HCT116 (cell line): Measurements from ENCODE around the gene LDB2. TPM values are rescaled to one million over a fixed set of nuclear protein-coding genes. Genes with fewer than 3 reads are reported as not detected.

Experiments
- ATAC-seq: fragments of 200-7000 bp; cut with Tn5 transposase; 2 replicates; pipeline ENCODE4 v1.9.1; 2020; ENCODE audit warnings: mild to moderate bottlenecking, moderate library complexity
- BruUV-seq: library from RNA; stranded (reverse); fragments of 400-500 nt; replicated peaks from 2 replicates; lab custom pipeline; 2021; lab: Mats Ljungman, UMichigan
- CTCF ChIA-PET: fragments of 300-600 bp; sonication (Branson Sonifier 250); formaldehyde crosslinking; loops from one replicate; lab custom pipeline; 2021; ENCODE audit warnings: antibody characterized with exemption; lab: Charles Lee
- POLR2A ChIA-PET: fragments of 300-600, 350-600 bp; sonication (Branson Sonifier 250); formaldehyde crosslinking; loops from one replicate; lab custom pipeline; 2021; ENCODE audit warnings: antibody characterized with exemption; lab: Charles Lee
- RAD21 ChIA-PET, 2 experiments: fragments of 300-600 bp; sonication (Branson Sonifier 250); formaldehyde crosslinking; loops; one replicate each; lab custom pipeline; 2023; ENCODE audit warnings: low total read pairs in 2 of 2; ENCODE audit not compliant: uncharacterized antibody in 2 of 2, unreplicated experiment in 2 of 2, low non-redundant PET in 1 of 2; lab: Charles Lee
- DNase-seq: peaks from one replicate; pipeline ENCODE4 v3.0.0-alpha.2; 2010; ENCODE audit warnings: low read depth, low spot score
- H2AFZ ChIP-seq: fragments of 200-600 bp; shearing (Covaris generic), sonication (generic); 2 replicates; pipeline ENCODE4 v1.6.1; 2017; ENCODE audit warnings: low read depth, mixed run types, mixed read lengths, antibody characterized with exemption, low read length; ENCODE audit not compliant: poor library complexity, severe bottlenecking
- H3K27ac ChIP-seq: 2 replicates; pipeline ENCODE4 v1.5.1; 2012; ENCODE audit warnings: low read depth, low read length
- H3K27me3 ChIP-seq: fragments of 200-600 bp; sonication (generic); 2 replicates; pipeline ENCODE4 v1.6.1; 2016; ENCODE audit warnings: mixed run types, low read length, mixed read lengths; ENCODE audit not compliant: insufficient read depth
- H3K36me3 ChIP-seq, 2 experiments: fragments of 200-500 bp in 1 of 2; fragments of 200-600 bp in 1 of 2; sonication (Bioruptor generic) in 1 of 2; sonication (generic) in 1 of 2; 2 replicates each; pipeline versions ENCODE4 v1.5.1 to v1.6.1; 2014 to 2016; ENCODE audit warnings: low read length in 2 of 2, inconsistent platforms in 1 of 2, mixed read lengths in 1 of 2, mixed run types in 1 of 2; ENCODE audit not compliant: insufficient read depth in 2 of 2, control insufficient read depth in 1 of 2
- H3K4me1 ChIP-seq, 2 experiments: fragments of 200-600 bp in 1 of 2; sonication (generic) in 1 of 2; 2 replicates each; pipeline versions ENCODE4 v1.5.1 to v1.6.1; 2012 to 2017; ENCODE audit warnings: low read length in 2 of 2, inconsistent platforms in 1 of 2, mild to moderate bottlenecking in 1 of 2, mixed read lengths in 1 of 2, mixed run types in 1 of 2, moderate library complexity in 1 of 2; ENCODE audit not compliant: insufficient read depth in 2 of 2, control insufficient read depth in 1 of 2
- H3K4me2 ChIP-seq: fragments of 200-600 bp; sonication (generic); 2 replicates; pipeline ENCODE4 v1.6.1; 2017; ENCODE audit warnings: mixed run types, low read length, mixed read lengths
- H3K4me3 ChIP-seq, 2 experiments: fragments of 200-600 bp in 1 of 2; sonication (generic) in 1 of 2; replicated peaks in 1 of 2; 2 replicates each; pipeline ENCODE4 v1.5.1; 2011 to 2016; ENCODE audit warnings: low read length in 2 of 2, control low read depth in 1 of 2, low read depth in 1 of 2, mild to moderate bottlenecking in 1 of 2, mixed read lengths in 1 of 2, mixed run types in 1 of 2
- H3K79me2 ChIP-seq: fragments of 200-600 bp; sonication (generic); 2 replicates; pipeline ENCODE4 v1.6.1; 2017; ENCODE audit warnings: mild to moderate bottlenecking, mixed run types, low read length, moderate library complexity, mixed read lengths; ENCODE audit not compliant: insufficient read depth
- H3K9ac ChIP-seq: fragments of 200-600 bp; sonication (generic); 2 replicates; pipeline ENCODE4 v1.6.1; 2016; ENCODE audit warnings: low read length, mixed read lengths
- H3K9me2 ChIP-seq: fragments of 200-600 bp; sonication (generic), shearing (Covaris generic); 2 replicates; pipeline ENCODE4 v1.6.1; 2017; ENCODE audit warnings: mixed run types, mild to moderate bottlenecking, moderate library complexity; ENCODE audit not compliant: insufficient read depth
- H3K9me3 ChIP-seq, 2 experiments: fragments of 200-500 bp in 1 of 2; fragments of 200-600 bp in 1 of 2; sonication (Bioruptor generic) in 1 of 2; sonication (generic) in 1 of 2; 2 replicates each; pipeline ENCODE4 v1.6.1; 2014 to 2017; ENCODE audit warnings: low read length in 2 of 2, mixed read lengths in 2 of 2, inconsistent platforms in 1 of 2, low read depth in 1 of 2, mild to moderate bottlenecking in 1 of 2, mixed run types in 1 of 2, moderate library complexity in 1 of 2; ENCODE audit not compliant: control insufficient read depth in 1 of 2, insufficient read depth in 1 of 2
- H4K20me1 ChIP-seq: fragments of 200-600 bp; sonication (generic), shearing (Covaris generic); 2 replicates; pipeline ENCODE4 v1.6.1; 2017; ENCODE audit warnings: mixed run types, mild to moderate bottlenecking, moderate library complexity; ENCODE audit not compliant: insufficient read depth
- CEBPB ChIP-seq: IDR thresholded peaks from 2 replicates; pipeline ENCODE4 v1.6.1; 2012; ENCODE audit warnings: low read depth
- CTCF ChIP-seq, 3 experiments: fragments of 200-600 bp in 1 of 3; sonication (generic) in 1 of 3; IDR thresholded peaks in 2 of 3; conservative IDR thresholded peaks in 1 of 3; 2 replicates each; pipeline ENCODE4 v1.5.1; 2012 to 2017; ENCODE audit warnings: low read depth in 2 of 3, low read length in 2 of 3, antibody characterized with exemption in 1 of 3, borderline replicate concordance in 1 of 3, control low read depth in 1 of 3, mild to moderate bottlenecking in 1 of 3, mixed read lengths in 1 of 3, mixed run types in 1 of 3, moderate library complexity in 1 of 3; ENCODE audit not compliant: insufficient read depth in 1 of 3
- EGR1 ChIP-seq: IDR thresholded peaks from 2 replicates; pipeline ENCODE4 v1.6.1; 2012; ENCODE audit warnings: low read depth
- FOSL1 ChIP-seq: IDR thresholded peaks from 2 replicates; pipeline ENCODE4 v1.6.1; 2012; ENCODE audit warnings: low read depth
- MAX ChIP-seq: IDR thresholded peaks from 2 replicates; pipeline ENCODE4 v1.6.1; 2012
- POLR2A ChIP-seq: IDR thresholded peaks from 2 replicates; pipeline ENCODE4 v1.7.0; 2011; ENCODE audit warnings: borderline replicate concordance; ENCODE audit not compliant: insufficient read depth, insufficient read length; ENCODE audit errors: extremely low read depth
- POLR2AphosphoS5 ChIP-seq: IDR thresholded peaks from 2 replicates; pipeline ENCODE4 v1.6.1; 2011; ENCODE audit warnings: mild to moderate bottlenecking, low read depth, low read length, moderate library complexity
- RAD21 ChIP-seq: IDR thresholded peaks from 2 replicates; pipeline ENCODE4 v1.6.1; 2012; ENCODE audit warnings: low read depth, mild to moderate bottlenecking
- SRF ChIP-seq: IDR thresholded peaks from 2 replicates; pipeline ENCODE4 v1.6.1; 2012; ENCODE audit warnings: low read depth
- TCF7L2 ChIP-seq: IDR thresholded peaks from 2 replicates; pipeline ENCODE4 v1.7.0; 2011; ENCODE audit warnings: borderline replicate concordance, inconsistent platforms; ENCODE audit not compliant: insufficient read depth, insufficient read length; ENCODE audit errors: extremely low read depth
- YY1 ChIP-seq: IDR thresholded peaks from 2 replicates; pipeline ENCODE4 v1.6.1; 2011; ENCODE audit warnings: low read length, low read depth, moderate library complexity, mild to moderate bottlenecking; ENCODE audit not compliant: insufficient replicate concordance; ENCODE audit errors: extremely low read depth
- ZBTB33 ChIP-seq: IDR thresholded peaks from 2 replicates; pipeline ENCODE4 v1.6.1; 2011; ENCODE audit warnings: mild to moderate bottlenecking, low read length, moderate library complexity; ENCODE audit not compliant: insufficient replicate concordance; ENCODE audit errors: extremely low read depth
- ZNF274 ChIP-seq: fragments of 200-500 bp; sonication (Bioruptor generic); IDR thresholded peaks from 2 replicates; pipeline ENCODE4 v1.6.1; 2014; ENCODE audit warnings: mild to moderate bottlenecking, low read depth, low read length, inconsistent platforms
- intact Hi-C: fragments of 100-400 bp; cut with micrococcal nuclease; formaldehyde crosslinking; loops from 2 replicates; pipeline ENCODE4 v1.10.0; 2022
- total RNA-seq: library from RNA; stranded (reverse); gene quantifications from one replicate; pipeline ENCODE4 v1.2.1, GENCODE V29; 2021; ENCODE audit not compliant: unreplicated experiment

The LDB2 gene
- total RNA-seq, 1 experiment from 2014 or later = 0.12 TPM

- H2AFZ ChIP-seq = no peak overlapping the region
- H3K4me1 ChIP-seq = no peaks in the 10 kb centered on the region
- no peaks in the 10 kb centered on the region for H3K79me2 ChIP-seq
- H3K9me3 ChIP-seq = no peaks in the 10 kb centered on the region
- no peak overlapping the region for H3K4me3 ChIP-seq
- no peaks in the 10 kb centered on the region for H3K36me3 ChIP-seq
- H3K4me2 ChIP-seq = no peak overlapping the region
- DNase-seq (no peak), ATAC-seq (no peak)
- no peaks in the 10 kb centered on the region for H3K9me2 ChIP-seq
- intact Hi-C loops = no loop called here
- H3K27me3 ChIP-seq = no peaks in the 10 kb centered on the region
- CTCF ChIA-PET = no interaction called here
- POLR2A ChIA-PET = no interaction called here
- no peaks in the 10 kb centered on the region for H4K20me1 ChIP-seq
- H3K27ac ChIP-seq = no peak overlapping the region
- BruUV-seq = no TSS peak
- TF ChIP-seq ZNF274 (no peak), CEBPB (no peak), FOSL1 (no peak), RAD21 (no peak), TCF7L2 (no peak), POLR2A (no peak), YY1 (no peak), MAX (no peak), SRF (no peak), EGR1 (no peak), ZBTB33 (no peak), POLR2AphosphoS5 (no peak), CTCF (IDR thresholded peaks at IDR 0.05 in 2 of 3, conservative IDR thresholded peaks at IDR 0.05 in 1 of 3; ENCODE audit: borderline replicate concordance in 1 of 3, insufficient read depth in 1 of 3, low read depth in 2 of 3, low read length in 2 of 3) (no peak)
- RAD21 ChIA-PET = no interaction called here
- no peak overlapping the region for H3K9ac ChIP-seq
Measured at GRCh38 chr4:16875487-16875886, 23.0 kb downstream of the LDB2 start.
